OCI-LY1 (cell line): ENCODE measurements around the gene ZSCAN21.

Experiments
- CTCF ChIP-seq: fragments of 200-600 bp; sonication (generic), shearing (Covaris generic); IDR thresholded peaks from 2 replicates; pipeline ENCODE4 v1.5.1; 2017; ENCODE audit warnings: mild to moderate bottlenecking, antibody characterized with exemption, low read length, moderate library complexity, mixed read lengths
- EZH2 ChIP-seq: fragments of 200-600 bp; sonication (generic), shearing (Covaris generic); IDR thresholded peaks from 2 replicates; pipeline ENCODE4 v1.8.0; 2017; ENCODE audit warnings: borderline replicate concordance, mixed run types, mild to moderate bottlenecking, antibody characterized with exemption, low read length, moderate library complexity, mixed read lengths

DNA sequence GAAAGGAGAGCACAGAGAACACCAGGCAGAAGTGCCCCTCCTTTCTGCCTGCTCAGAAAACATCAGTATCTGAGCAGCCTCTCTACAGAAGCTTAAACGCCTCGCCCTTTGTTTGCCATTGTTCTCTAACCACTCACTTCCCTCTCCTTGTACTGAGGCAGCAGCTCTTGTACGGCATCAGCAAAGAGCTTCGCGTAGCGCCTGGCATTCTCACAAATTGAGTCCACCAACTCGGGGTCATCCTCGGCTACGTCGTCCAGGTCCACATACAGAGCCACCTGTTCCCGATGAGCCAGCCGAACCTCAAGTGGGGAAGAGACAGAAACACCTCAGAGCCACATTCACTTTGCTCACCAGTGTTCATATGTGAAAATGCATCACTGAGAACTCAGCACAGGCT is 49.9 kb downstream of the ZSCAN21 start:
- no peak for TF ChIP-seq CTCF
- no peak for TF ChIP-seq EZH2
